Panc1 (cell line): ENCODE data around the gene GABRG3.

Experiments
- CTCF ChIP-seq: fragments of 450-650 bp; IDR thresholded peaks from 2 replicates; pipeline ENCODE4 v1.5.1; 2017; ENCODE audit warnings: mild to moderate bottlenecking
- POLR2AphosphoS5 ChIP-seq: IDR thresholded peaks from 2 replicates; pipeline ENCODE4 v1.6.1; 2012; ENCODE audit warnings: mild to moderate bottlenecking, low read depth, low read length, moderate library complexity
- REST ChIP-seq, 2 experiments: IDR thresholded peaks; 2 replicates each; pipeline ENCODE4 v1.6.1; 2011 to 2012; ENCODE audit warnings: low read depth in 2 of 2, control low read depth in 1 of 2, low read length in 1 of 2, mild to moderate bottlenecking in 1 of 2, moderate library complexity in 1 of 2; ENCODE audit not compliant: insufficient read depth in 1 of 2
- SIN3A ChIP-seq: IDR thresholded peaks from 2 replicates; pipeline ENCODE4 v1.6.1; 2012; ENCODE audit warnings: low read depth, mild to moderate bottlenecking, low read length, moderate library complexity, borderline replicate concordance; ENCODE audit not compliant: insufficient read depth
- TCF7L2 ChIP-seq: IDR thresholded peaks from 2 replicates; pipeline ENCODE4 v1.6.1; 2011; ENCODE audit warnings: mild to moderate bottlenecking, low read depth, low read length, inconsistent platforms

DNA sequence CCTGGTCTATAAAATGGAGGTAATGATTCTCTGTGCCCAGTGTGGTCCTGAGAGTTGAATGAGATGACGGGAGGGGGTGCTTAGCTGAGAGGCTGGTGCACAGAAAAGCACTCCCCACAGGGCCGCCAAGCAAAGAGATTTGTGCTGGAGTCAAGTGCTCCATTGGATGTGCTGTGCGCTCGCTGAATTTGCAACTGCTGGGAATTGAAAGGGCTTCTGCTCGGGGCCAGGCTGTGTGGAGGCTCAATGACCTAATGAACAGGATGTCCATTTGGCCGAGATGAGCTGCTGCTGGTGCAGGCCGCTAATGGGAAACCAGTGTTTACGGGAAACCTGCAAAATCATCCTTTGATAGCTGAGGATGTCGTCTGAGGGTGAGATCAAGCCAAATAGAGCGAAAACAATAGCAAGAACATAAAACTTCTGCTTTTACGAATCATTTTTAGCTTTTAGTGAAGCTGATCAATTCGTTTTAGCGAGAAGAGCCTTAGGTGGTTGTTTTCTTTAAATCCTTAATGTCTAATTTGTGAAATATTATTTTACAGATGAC is 211.7 kb downstream of the GABRG3 start:
- TF ChIP-seq CTCF (no peak), POLR2AphosphoS5 (no peak), TCF7L2 (no peak), SIN3A (no peak), REST (IDR thresholded peaks at IDR 0.05; ENCODE audit: insufficient read depth in 1 of 2, low read depth in 2 of 2, low read length in 1 of 2) (no peak)
